Activated CD4-positive, alpha-beta T cell treated with anti-CD3 and anti-CD28 coated beads for 4 hours (primary cell): ENCODE results near the gene PPP1R18.
A peak's percentile ranks its signal among the peaks of the same experiment; 100 is the strongest.
"Not testable (repeated sequence)": the region's sequence is repeated elsewhere in the genome, so short reads cannot be mapped to it uniquely, and the experiment has no call there.

ENCODE experiments used
- DNase-seq, 2 donors: peaks; one replicate each; pipeline ENCODE4 v3.0.0-alpha.2; 2020

PPP1R18 gene

DNA sequence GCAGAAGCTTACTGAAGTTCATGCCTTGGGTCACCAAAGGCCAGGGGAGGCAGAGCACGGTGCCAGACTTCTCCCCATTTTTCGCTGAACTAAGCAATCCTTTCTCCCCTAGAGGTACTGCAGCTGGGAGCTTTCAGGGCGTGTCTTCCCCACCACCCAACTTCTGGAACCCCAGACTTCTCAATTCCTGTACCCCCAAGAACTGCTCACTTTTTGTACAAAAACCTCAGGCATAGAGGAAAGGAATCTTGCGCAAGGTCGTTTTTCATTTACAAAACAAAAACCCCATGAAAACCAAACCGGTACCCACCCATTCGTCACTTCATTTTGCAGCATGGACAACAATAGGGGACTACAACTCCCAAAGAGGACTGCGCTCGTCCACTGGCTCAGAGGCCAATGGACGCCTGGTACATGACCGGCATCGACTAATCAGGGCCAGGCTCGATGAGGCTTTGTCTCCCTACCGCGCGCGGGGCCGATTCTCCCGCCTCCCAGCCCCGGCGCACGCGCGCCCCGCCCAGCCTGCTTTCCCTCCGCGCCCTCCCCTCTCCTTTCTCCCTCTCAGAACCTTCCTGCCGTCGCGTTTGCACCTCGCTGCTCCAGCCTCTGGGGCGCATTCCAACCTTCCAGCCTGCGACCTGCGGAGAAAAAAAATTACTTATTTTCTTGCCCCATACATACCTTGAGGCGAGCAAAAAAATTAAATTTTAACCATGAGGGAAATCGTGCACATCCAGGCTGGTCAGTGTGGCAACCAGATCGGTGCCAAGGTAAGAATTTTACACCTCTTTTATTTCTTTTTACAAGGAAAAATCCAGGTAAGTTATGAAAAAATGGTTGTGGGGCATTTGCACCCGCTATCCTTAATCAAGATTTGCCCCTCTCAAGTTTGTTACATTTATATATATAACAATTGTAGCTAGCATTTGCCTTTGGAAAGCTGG is 33.6 kb upstream of the PPP1R18 start, which contains the start of gene TUBB:
Gene TUBB (plus strand): TSS at position 562 of the 947 bp plus-strand sequence. CDS start 155 bp downstream, at position 717.
- peak; percentile 92 to 94 for DNase-seq

DNA sequence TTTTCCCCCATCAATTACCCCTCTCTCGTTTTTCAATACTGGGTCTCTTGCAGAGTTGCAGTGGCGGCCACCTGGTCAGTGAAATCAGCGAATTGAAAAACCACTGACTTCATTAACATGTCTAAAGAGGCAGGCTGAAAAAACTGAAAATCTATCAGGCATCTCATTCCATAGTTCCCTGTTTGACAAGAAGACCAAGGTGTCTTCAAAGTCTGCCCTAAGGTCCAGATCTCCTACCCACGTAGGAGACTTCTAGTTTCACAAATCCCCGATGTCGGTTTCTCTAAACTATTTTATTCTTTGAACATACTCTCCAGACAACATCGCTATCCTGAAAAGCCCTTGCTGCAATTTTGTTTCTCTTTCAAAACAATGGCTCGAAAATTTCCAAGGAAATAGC is 32.9 kb upstream of the PPP1R18 start:
- no peak for DNase-seq

DNA sequence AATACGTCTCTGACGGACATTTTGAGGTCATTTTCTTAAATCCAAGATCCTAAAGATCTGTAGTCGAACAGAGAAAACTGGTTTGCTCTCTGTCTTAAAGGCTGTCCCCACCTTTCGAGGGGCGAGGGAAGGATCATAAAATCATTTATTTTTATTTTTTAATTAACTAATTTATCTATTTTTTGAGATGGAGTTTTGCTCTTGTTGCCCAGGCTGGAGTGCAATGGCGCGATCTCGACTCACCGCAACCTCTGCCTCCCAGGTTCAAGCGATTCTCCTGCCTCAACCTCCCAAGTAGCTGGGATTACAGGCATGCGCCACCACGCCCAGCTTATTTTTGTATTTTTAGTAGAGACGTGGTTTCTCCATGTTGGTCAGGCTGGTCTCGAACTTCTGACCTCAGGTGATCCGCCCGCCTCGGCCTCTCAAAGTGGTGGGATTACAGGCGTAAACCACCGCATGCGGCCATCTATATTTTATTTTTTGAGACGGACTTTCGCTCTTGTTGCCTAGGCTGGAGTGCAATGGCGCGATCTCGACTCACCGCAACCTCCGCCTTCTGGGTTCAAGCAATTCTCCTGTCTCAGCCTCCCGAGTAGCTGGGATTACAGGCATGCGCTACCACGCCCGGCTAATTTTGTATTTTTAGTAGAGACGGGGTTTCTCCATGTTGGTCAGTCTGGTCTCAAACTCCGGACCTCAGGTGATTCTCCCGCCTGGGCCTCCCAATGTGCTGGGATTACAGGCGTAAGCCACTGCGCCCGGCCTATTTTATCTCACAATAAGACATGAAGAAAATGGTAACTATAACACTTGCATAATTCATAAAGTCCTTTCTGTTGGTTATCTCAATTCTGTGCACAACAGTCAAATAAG is 31.6 kb upstream of the PPP1R18 start:
- DNase-seq: not testable (repeated sequence)

DNA sequence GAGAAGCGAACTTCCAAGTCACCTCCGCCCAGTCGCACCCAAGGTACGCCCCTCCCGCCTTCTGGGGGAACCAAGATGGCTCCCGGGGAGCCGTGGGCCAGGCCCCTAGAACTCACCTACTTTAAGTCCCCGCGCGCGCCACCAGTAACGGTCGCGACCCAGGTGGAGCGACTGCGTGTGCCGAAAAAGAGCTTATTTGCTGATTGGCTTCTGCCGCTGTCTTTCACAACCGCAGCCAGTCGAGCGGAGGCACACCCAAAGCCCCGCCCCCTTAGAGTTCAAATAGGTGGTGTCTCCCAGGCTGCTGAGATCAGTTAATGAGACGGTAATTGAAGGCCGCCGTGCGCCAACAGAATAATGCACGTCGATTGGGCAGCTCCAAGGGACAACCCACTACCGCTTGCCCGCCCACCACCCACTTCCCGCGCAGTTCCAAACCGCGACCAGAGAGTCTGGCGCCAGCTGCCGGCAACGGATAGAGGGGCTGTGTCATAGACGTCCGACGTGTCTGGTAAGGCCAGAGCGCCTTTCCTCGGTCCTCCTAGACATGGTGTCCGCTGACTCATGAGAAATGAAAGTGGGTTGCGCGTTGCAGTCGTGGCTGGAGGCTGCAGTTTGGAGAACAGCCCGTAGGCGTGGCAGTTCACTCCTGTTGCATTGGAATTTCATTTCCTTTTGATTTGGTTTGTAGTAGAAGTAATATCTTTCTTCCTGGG is 30.8 kb upstream of the PPP1R18 start, which contains the start of gene MDC1:
Gene MDC1 (minus strand): TSS at position 153 of the 716 bp plus-strand sequence. CDS start 2,106 bp downstream, outside the sequence.
- peak; percentile 98 to 99 for DNase-seq

DNA sequence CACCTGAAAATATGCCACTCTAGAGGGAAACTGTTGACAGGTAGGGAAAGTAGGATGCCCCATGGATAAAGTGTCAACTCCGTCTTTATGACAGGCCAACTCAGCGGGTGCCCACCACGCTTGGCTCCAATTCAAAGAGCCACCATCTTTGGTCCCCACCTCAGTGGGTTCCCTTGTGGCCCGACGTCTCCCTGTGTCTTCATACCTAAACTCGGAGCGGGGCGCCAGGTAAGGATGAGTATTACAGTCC is 30.4 kb upstream of the PPP1R18 start:
- DNase-seq: no peak

DNA sequence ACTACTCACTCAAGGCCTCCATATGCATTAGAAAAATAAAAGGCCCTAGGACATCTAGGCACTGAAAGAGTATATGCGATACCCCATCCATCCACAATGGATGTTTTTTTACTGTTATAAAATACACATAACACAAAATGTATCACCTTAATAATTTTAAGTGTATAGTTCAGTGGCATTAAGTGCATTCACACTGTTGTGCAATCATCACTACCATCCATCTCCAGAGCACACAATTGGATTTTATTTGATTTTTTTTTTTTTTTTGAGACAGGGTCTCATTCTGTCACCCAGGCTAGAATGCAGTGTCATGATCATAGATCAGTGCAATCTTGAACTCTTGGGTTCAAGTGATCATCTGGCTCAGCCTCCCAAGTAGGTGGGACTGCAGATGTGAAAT is 27.8 kb upstream of the PPP1R18 start:
- no peak for DNase-seq

DNA sequence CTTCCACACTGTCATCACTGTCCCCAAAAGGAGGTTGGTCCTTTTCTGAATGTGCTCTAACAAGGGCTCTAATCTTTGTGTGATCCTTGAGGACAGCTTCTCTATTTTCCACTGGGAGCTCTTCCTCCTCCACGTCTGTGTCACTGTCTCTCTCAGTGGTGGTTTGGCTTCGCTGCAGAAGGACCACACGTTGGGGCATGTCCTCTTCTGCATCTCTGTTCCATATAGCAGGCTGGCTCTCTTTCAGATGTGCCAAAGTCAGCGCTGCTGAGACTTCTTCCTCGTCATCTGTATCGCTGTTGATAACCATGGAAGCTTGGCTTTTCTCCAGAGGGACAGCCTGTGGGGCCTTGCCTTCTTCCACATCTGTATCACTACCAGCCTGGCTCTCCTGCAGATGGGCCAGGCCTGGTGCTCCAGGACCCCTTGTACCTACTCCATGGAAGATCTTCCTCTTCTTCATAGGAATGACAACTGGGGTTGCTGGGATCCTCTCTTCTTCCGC is 26.0 kb upstream of the PPP1R18 start:
- no peak for DNase-seq

DNA sequence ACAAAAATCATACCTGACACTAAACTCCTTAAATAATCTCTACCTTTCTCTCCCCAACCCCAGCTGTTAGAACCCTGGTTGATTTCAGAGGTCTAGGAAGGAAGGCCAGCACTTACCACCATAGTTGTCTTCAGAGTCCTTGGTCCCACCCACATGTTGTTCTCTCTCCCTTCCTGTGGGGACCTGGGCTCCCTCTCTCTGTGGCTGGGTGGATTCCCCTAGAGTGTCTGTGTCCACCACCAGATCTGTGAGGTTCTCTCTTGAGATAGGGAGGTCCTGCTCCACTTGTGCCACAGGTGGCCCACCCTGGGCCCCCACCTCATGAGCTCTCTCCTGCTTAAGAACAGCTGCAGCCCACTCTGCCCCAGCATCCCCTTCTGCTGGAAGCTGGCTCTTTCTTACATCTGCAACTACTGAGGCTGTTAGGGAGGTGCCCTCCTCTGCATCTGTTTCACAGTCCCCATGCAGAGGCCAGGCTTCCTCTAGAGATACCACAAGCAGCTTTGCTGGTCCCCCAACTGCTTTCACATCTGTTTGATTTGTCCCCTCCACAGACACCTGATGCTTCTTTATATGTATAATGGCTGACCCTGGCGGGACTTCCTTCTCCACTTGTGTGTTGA is 25.4 kb upstream of the PPP1R18 start:
- no peak for DNase-seq

DNA sequence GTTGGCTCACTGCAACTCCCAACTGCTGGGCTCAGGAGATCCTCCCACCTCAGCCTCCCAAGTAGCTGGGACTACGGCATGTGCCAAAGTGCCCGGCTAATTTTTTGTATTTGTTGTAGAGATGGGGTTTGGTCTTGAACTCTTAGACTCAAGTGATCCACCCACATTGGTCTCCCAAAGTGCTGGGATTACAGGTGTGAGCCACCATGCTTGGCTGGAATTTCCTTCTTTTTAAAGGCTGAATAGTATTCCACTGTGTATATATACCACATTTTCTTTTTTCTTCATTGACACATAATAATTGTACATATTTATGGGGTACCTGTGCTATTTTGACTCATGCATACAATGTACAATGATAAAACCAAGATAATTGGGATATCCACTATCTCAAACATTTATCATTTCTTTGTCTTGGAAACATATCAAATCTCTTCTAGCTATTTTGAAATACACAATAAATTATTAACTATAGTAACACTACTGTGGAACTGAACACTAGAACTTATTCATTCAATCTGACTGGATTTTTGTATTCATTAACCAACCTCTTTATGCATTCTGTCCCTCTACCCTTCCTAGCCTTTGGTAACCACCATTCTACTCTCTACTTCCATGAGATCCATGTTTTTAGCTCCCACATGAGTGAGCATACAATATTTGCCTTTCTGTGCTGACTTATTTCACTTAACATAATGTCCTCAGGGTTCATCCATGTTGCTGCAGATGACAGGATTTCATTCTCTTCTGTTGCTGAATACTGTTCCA is 22.8 kb upstream of the PPP1R18 start:
- DNase-seq: no peak

DNA sequence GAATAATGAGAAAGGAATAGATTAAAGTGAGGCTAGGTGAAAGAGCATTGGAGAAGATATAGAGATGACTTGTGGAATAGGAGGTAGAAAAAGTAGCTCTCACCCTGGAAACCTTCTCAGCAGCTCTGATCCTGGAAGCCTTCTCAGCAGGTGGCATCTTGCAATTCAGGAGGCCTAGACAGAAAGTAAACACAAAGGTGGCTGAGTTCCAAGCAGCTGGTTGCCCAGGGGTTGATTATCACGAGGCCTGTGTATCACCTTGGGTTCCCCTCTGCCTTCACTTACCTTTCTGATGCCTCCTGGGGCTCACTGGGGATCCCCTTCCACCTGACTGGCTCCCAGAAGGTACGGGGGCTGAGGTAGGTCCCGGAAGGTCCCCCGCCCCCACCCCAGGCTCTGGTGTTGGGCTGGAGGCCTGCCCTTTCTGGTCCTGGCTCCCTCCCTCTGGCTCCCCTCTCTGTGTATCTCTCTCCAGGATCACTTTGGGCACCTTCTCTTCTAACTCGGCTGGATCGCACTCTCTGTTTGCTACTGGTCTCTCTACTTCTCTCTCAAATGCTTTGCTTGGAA is 20.9 kb upstream of the PPP1R18 start:
- no peak for DNase-seq

DNA sequence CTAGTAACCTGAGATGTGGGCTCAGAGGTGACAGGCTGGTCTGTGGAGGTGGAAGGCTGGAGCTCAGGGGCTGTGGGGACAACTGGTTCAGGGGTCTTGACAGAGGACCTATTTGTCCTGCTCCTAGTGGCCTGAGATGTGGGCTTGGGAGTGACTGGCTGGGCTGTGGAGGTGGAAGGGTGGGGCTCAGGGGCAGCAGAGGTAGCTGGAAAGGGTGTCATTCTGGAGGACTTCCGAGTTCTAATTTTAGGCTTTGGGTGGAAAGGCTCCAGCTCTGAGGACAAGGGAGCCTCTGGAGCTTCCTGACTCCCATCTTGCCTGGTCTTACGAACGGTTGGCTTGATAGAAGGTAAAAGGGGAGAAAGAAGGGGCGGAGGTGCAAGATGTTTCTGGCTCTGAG is 19.2 kb upstream of the PPP1R18 start:
- no peak for DNase-seq

DNA sequence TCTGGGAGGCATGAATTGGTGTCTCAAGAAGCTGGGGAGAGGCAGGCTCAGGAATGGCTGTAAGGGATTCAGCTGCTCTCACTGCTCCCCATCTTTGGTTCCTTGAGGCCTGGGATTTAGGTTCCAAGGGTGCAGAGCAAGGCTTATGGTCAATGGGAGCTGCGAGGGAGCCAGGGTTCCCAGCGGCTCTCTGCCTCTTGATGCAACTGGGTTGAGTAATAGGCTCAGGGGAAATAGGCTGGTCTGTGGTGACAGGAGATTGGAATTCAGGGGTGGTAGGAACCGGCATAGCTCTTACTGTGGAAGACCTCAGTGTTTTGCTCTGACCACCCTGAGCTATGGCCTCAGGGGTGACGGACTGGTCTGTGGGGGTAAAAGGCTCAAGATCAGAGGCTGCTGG is 17.4 kb upstream of the PPP1R18 start:
- DNase-seq: no peak

DNA sequence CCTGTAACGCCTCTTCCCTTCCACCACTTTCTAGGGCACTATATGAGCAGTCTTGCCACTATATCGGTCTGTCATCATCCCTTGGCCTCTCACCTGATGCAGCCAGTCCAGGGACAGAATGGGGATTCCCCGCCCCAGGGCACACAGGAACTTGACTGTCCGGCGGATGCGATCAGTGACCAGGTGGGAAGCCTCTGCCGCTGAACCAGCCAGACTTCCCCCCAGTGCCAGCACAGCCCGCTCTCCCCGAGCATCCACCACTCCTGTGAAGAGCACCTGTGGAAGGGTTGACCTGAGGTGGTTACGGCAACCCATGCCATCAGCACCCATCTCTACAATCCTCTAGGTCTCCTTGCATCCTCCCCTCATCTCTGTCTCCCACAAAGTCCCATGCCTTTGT is 16.6 kb upstream of the PPP1R18 start:
- no peak for DNase-seq

DNA sequence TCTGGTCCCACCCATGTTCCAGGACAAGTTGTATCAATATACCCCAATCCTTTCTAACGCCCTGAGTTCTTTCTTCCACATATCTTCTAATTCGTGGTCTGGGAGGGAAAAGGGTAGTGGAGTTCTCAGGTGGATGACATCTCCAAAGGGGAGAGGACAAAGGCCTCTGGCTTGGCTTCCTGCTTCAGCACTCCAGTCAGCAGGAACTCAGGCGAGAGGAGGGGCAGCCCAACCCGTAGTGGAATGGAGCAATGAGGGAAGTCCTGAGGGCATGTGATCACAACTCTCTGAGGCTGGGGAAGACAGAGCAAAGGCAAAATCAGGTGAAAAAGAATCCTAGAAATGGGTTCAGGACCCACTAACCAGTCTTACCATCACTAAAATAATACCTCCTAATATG is 13.9 kb upstream of the PPP1R18 start:
- no peak for DNase-seq

DNA sequence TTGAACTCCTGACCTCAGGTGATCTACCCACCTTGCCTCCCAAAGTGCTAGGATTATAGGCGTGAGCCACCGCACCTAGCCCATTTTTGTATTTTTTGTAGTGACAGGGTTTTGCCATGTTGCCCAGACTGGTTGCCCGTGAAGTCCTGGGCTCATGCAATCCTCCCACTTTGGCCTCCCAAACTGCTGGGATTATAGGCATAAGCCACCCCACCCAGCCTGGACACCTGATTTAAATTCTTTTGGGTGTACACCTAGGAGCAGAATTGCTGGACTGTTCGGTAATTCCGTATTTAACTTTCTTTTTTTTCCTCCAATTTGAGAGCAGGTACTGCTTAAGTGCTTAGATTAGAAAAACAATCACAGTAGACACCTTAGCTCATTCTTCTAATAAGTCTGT is 10.0 kb upstream of the PPP1R18 start:
- no peak for DNase-seq

DNA sequence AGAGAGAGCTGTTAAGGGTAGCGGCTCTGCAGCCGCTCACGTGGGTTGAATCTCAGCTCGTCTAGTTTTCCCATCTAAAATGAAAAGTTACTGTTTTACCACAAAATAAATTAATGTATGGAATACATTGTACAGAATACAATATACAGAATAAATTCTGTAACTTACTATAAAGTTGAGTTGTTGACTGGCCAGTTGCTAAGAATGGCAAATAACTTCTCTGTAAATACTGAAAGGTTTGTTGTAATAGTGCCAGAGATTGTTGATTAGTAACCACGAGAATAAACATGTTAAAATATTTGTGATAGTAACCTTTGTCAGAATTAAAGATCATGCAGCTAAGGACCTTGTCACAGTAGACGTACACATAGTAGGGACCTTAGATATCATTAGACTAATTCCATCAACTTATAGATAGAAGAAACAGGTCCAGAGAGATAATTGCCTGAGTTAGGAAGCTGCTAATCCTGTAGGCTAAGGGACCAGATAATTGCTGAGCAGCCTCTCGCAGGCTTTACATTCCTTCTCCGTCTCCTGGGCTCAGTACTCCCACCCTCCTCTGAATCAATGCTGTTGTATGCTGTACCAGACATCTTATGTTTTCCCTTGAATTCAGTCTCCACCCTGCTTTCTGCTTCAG is 4.9 kb upstream of the PPP1R18 start:
- DNase-seq: no peak

DNA sequence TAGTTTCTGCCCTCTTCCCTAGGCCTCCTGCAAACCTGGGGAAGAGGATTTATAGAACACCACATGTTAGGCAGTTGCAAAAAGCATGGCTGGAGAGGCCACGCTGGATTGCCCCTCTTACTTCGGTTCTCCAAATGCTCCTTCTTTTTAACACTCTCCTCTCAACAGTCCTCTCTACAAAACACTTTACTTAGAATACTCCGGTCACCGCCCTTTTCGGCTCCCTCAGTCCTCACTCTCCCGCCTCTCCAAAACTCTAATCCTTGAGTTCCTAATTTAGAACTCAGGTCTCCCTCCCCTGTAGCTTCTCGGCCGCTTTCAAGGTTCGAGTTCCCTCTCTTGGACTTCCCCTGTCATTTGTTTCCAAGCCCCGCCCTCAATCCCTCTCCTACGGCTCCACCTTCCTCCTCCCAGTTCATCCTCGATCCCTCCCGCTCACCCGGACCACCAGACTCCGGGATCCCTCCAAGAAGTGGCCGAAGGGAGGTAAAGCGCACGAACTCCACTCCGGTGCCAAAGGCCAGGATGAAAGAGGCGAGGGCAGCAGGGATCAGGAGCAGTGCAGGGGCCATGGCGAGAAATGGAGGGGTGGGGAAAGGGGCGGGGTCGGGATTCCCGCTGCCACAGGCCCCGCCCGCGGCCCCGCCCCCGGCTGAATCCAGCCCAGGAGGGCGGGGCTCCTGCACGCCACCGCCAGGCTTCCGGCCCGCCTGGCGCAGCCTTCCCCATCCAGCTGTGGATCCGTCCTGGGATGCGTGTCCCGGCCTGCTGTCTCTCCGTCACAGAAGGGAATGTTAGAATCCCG is 4.2 kb upstream of the PPP1R18 start, which contains the start of gene NRM:
Gene NRM (minus strand): TSS at position 582 of the 805 bp plus-strand sequence. CDS start 10 bp downstream, at position 572.
- DNase-seq: peak; percentile 78

DNA sequence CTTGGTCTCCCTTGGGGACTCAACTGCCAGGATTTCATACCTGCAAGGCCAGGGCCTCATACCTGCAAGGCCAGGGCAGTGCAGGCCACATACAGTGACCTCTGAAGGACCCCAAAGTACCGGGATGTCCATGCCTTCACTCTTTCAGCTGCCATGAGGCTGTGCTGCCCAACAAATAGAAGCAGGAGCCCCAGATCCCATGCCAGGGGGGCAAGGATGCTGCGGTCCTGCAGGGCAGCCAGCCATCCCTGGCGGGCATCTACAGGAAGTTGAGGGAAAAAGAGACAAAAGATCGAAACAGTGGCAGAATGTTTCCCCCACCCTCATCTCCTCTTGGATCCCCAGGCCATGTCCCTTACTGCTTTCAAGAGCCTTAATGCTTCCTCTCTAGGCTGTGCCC is 3.5 kb upstream of the PPP1R18 start:
- no peak for DNase-seq

DNA sequence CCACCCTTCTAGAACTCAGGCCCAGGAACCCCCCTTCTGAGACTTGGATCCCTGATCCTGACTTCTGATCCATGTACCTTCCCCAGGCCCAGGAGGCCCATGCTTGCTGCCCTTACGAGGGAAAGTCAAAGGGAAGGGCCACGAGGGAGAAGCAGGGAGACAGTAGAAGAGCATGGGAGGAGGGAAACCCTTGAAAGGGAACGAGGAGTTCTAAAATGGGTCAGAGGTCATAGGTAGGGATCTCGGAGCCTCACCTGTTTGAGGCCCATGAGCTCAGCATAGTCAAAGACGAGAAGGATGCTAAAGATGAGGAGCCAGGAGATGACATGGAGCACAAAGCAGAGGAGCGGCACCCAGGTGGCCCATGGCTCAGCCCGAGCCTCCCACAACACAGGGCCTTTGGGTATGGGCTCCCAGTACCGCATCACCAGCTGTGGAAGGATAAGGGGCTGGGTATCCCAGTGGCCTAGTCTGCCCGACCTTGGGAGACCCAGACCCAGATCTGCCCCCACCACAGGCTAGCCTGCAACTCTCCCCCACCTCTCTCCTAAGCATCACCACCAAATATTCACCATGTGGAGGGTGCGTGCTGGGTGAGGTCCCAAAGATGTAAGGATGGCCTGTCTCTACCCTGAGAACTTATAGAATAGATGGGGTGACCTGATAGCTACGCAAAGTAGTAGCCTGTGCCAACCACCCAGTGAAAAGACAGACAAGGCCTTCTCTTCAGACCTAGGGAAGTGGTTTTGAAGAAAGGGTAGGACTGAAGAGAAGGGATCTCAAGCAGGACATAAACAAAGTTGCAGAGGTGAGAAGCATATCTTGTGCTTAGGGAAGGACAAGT is 2.8 kb upstream of the PPP1R18 start:
- DNase-seq: no peak
